C4-2B (cell line): ENCODE results near the gene ARFRP1.
"Not testable (repeated sequence)": the region's sequence is repeated elsewhere in the genome, so short reads cannot be mapped to it uniquely, and the experiment has no call there.

Source experiments
- H3K27ac ChIP-seq: fragments of 450-650 bp; 2 replicates; pipeline ENCODE4 v1.5.1; 2017
- CTCF ChIP-seq: fragments of 450-650 bp; conservative IDR thresholded peaks from 2 replicates; pipeline ENCODE4 v1.5.1; 2017; ENCODE audit warnings: mild to moderate bottlenecking
- ZFX ChIP-seq: fragments of 450-650 bp; IDR thresholded peaks from 2 replicates; pipeline ENCODE4 v1.6.1; 2017

The ARFRP1 gene

DNA sequence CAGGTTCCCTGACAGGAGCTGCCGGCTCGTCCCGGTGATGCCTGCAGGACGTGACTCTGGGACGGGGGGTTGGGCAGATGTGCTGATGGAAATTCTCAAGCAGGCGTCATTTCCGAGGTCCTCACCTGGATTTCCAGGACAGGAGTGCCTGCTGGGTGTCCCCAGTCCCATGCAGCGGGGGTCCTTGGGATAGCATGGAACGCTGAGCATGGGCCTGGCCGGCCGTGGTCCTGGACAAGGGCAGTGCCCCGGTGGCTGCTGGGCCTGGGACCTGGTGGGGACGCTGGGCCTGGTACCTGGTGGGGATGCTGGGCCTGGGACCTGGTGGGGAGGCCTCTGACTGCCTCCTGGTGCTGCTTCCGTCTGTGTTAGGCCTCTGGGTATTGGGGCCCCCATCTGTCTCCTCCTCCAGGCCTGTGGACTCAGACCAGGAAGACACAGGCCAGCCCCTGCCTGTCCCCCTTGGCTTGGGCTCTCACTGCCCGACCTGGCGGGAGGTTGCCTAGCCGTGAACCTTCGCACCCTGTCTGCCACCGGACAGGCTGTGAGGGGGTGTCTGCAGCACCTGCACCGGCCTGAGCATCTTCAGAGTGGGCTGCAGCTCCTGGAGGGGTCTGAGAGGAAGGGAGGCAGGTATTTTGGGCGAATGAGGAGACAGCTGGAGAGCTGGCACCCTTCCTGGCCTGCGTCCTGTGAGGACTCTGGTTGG lies 43.5 kb downstream of the ARFRP1 start:
- H3K27ac ChIP-seq: no peak overlapping the region

GRCh38 chr20:63663332-63664066 lies 44.3 kb downstream of the ARFRP1 start:
- TF ChIP-seq ZFX (no peak), CTCF (no peak)
- H3K27ac ChIP-seq: no peak overlapping the region

More for the DNA sequence above, 43.5 kb downstream of the ARFRP1 start:
- TF ChIP-seq ZFX (no peak), CTCF (no peak)

DNA sequence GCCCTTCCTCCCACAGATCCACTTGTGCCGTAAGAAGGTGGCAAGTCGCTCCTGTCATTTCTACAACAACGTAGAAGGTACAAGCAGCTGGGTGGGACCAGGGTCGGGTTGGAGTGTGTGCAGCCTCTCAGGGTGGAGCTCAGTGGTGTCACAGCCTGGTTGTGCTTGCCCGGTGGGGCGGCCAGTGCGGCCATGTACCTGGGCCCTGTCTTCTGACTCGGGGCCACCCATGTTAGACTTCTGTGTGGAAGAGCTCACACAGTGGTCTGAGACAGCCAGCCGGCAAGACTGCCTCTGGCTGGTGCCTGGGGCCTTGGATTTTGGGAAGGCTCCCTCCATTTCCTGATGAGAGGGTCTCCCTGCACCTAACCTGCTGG lies 45.0 kb downstream of the ARFRP1 start:
- H3K27ac ChIP-seq: no peak overlapping the region
- no peak for TF ChIP-seq CTCF
- TF ChIP-seq ZFX: no peak

DNA sequence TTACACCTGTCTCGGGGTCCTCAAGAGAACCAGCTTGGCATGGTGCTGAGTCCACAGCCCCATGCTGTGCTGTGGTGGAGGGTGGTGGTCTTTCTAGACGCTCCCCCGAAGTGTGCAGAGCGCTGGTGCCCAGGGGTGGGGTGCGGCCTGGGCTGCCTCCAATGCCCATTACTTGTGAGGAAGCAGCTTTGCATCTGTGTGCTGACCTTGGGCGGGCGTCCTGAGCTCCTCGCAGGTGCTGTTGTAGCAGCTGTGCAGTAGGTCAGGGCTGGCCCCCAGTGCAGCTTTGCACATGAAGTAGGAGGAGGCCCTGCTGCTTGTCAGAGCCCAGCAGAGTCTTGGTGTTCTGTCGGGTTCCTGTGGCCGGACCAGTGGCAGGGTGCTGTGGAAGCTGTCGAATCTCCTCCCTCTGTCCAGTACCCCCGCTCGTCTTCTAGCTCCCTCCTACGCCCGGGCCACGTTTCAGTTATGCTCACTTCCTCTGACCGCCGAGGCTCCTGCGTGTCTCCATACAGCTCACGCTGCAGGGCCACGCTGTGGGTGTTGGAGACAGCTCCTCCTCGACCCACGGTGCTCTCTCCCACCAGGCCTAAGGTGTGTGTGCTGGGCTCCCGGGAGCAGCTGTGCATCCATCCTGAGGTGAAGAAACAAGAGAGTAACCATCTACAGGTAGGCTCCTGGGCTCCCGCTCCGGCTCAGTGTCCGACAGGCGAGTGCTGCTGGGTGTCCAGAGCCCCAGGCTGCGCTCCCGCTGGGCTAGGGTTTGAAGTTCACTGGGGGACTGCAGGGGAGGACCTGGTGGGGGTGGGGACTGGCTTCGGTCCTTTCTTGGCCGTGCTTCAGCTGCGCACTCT lies 45.6 kb downstream of the ARFRP1 start:
- H3K27ac ChIP-seq: no peak overlapping the region
- no peak for TF ChIP-seq CTCF
- no peak for TF ChIP-seq ZFX

DNA sequence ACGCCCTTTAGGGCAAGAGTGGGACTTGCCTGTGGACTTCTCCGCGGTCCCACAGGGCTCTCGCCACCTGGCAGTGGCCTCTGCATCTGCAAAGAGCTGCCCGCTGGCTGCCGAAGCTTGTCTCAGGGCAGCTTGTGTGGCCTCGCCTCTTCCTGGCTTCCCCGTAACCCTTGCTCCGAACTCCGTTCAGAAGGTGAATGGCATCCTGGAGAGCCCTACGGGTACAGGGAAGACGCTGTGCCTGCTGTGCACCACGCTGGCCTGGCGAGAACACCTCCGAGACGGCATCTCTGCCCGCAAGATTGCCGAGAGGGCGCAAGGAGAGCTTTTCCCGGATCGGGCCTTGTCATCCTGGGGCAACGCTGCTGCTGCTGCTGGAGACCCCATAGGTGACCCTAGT lies 46.7 kb downstream of the ARFRP1 start:
- TF ChIP-seq ZFX: no peak
- H3K27ac ChIP-seq: no peak overlapping the region

DNA sequence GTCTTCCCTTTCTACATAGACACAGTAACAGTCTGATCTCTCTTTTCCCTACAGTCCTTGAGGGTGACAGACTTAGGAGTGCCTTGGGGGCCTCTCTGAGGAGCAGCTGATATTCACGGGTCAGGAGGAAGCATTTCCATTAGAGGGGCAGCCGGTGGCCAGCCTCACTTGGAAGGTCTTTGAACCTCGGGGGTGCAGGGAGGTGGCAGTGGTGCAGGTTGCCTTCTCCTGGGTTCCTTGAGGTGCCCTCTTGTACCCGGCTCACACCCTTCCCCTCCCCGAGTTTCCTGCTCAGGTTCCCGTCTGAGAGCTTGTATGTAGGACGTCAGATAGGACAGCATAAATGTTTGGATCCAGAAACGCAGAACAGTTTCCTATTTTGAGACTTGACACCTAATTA lies 47.2 kb downstream of the ARFRP1 start:
- TF ChIP-seq CTCF (no peak), ZFX (no peak)
- no peak overlapping the region for H3K27ac ChIP-seq

GRCh38 chr20:63660174-63660573 lies 47.6 kb downstream of the ARFRP1 start:
- not testable (repeated sequence) for H3K27ac ChIP-seq

DNA sequence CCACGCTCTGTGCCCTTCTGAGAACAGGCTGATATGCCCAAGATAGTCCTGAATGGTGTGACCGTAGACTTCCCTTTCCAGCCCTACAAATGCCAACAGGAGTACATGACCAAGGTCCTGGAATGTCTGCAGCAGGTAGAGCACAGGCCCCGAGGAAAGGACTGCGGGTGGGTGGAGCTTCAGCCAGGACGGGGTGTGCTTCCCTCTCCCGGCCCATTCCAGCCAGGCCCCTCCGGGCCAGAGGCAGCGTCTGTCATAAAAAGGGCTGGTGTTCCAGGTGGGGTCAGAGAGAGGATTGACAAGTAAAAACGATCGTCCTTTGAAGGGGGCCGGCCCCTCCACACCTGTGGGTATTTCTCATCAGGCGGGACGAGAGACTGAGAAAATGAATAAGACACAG lies 48.4 kb downstream of the ARFRP1 start:
- peak overlapping the region; percentile 80; the same call in 1 of the 2 replicates for H3K27ac ChIP-seq
- no peak for TF ChIP-seq ZFX
- no peak for TF ChIP-seq CTCF
